H1 (cell line): Measurements from ENCODE around the gene NHS. TPM values are rescaled to one million over a fixed set of nuclear protein-coding genes. Genes with fewer than 3 reads are reported as not detected.

Experiments used
- CTCF ChIA-PET: fragments of 300-600 bp; sonication (Branson Sonifier 250); formaldehyde crosslinking; loops from one replicate; lab custom pipeline; 2021; ENCODE audit not compliant: partially characterized antibody; lab: Charles Lee
- POLR2A ChIA-PET: fragments of 300-600 bp; sonication (Branson Sonifier 250); formaldehyde crosslinking; loops from one replicate; lab custom pipeline; 2021; ENCODE audit warnings: inconsistent platforms; ENCODE audit not compliant: partially characterized antibody; lab: Charles Lee
- DNase-seq, 2 experiments: peaks; one replicate each; pipeline versions ENCODE4 v3.0.0 to v3.0.0-alpha.2; 2010 to 2022; ENCODE audit warnings: low spot score in 2 of 2, low read depth in 1 of 2, mixed read lengths in 1 of 2
- FAIRE-seq: peaks from 2 replicates; lab custom pipeline; 2011; peaks lifted over from hg19 to GRCh38; lab: Jason Lieb, UNC
- H2AFZ ChIP-seq: 2 replicates; pipeline ENCODE4 v1.8.1; 2012; ENCODE audit warnings: low read length, inconsistent platforms
- H2AK5ac ChIP-seq: 2 replicates; pipeline ENCODE4 v1.6.1; 2013; ENCODE audit warnings: low read depth, low read length
- H2BK120ac ChIP-seq: replicated peaks from 2 replicates; pipeline ENCODE3; 2013; ENCODE audit warnings: low read depth, low read length, inconsistent platforms
- H2BK12ac ChIP-seq: 2 replicates; pipeline ENCODE4 v1.6.1; 2013; ENCODE audit warnings: low read depth, low read length
- H2BK15ac ChIP-seq: 2 replicates; pipeline ENCODE4 v1.6.1; 2013; ENCODE audit warnings: low read length
- H2BK20ac ChIP-seq: 2 replicates; pipeline ENCODE4 v1.6.1; 2013; ENCODE audit warnings: low read length
- H2BK5ac ChIP-seq: 2 replicates; pipeline ENCODE4 v1.6.1; 2013; ENCODE audit warnings: low read depth, low read length
- H3K14ac ChIP-seq: 2 replicates; pipeline ENCODE4 v1.6.1; 2013; ENCODE audit warnings: inconsistent platforms; ENCODE audit not compliant: insufficient read length
- H3K18ac ChIP-seq: 2 replicates; pipeline ENCODE4 v1.6.1; 2013; ENCODE audit warnings: low read length; ENCODE audit errors: extremely low read depth
- H3K23ac ChIP-seq: 2 replicates; pipeline ENCODE4 v1.6.1; 2013; ENCODE audit warnings: inconsistent platforms; ENCODE audit not compliant: insufficient read length
- H3K23me2 ChIP-seq: 2 replicates; pipeline ENCODE4 v1.6.1; 2013; ENCODE audit warnings: low read depth, low read length
- H3K27ac ChIP-seq: 2 replicates; pipeline ENCODE4 v1.6.1; 2011; ENCODE audit warnings: low read depth, low read length, inconsistent platforms
- H3K27me3 ChIP-seq, 4 experiments: replicated peaks in 1 of 4; 1 replicate in 1 of 4; 2 replicates in 3 of 4; pipeline versions ENCODE4 v1.6.1 to v1.8.1; 2011 to 2013; ENCODE audit warnings: low read length in 3 of 4, mild to moderate bottlenecking in 3 of 4, inconsistent platforms in 2 of 4, mixed read lengths in 2 of 4, moderate library complexity in 1 of 4; ENCODE audit not compliant: control insufficient read depth in 3 of 4, insufficient read depth in 3 of 4; ENCODE audit errors: extremely low read depth in 1 of 4
- H3K36me3 ChIP-seq, 4 experiments: 2 replicates each; pipeline versions ENCODE4 v1.6.1 to v1.8.1; 2011 to 2013; ENCODE audit warnings: mild to moderate bottlenecking in 4 of 4, low read length in 3 of 4, moderate library complexity in 2 of 4, control low read depth in 1 of 4, inconsistent platforms in 1 of 4; ENCODE audit not compliant: insufficient read depth in 4 of 4, control insufficient read depth in 2 of 4
- H3K4ac ChIP-seq: replicated peaks from 2 replicates; pipeline ENCODE3; 2013; ENCODE audit warnings: low read length, low read depth, mixed read lengths, inconsistent platforms; ENCODE audit not compliant: insufficient read length
- H3K4me1 ChIP-seq, 4 experiments: replicated peaks in 1 of 4; 1 replicate in 1 of 4; 2 replicates in 3 of 4; pipeline versions ENCODE4 v1.6.1 to v1.8.1; 2011 to 2013; ENCODE audit warnings: low read length in 3 of 4, inconsistent platforms in 2 of 4, mixed read lengths in 1 of 4; ENCODE audit not compliant: insufficient read depth in 4 of 4, control insufficient read depth in 3 of 4
- H3K4me2 ChIP-seq, 2 experiments: 2 replicates each; pipeline versions ENCODE4 v1.6.1 to v1.8.1; 2011 to 2013; ENCODE audit warnings: low read depth in 2 of 2, low read length in 2 of 2, control low read depth in 1 of 2, inconsistent platforms in 1 of 2, mild to moderate bottlenecking in 1 of 2; ENCODE audit not compliant: insufficient read depth in 1 of 2
- H3K4me3 ChIP-seq, 4 experiments: fragments of 200-600, 300-600 bp in 1 of 4; sonication (generic), shearing (Covaris generic), sonication (Bioruptor Twin) in 1 of 4; 2 replicates each; pipeline versions ENCODE4 v1.5.1 to v1.8.1; 2011 to 2016; ENCODE audit warnings: low read length in 4 of 4, low read depth in 3 of 4, control low read depth in 2 of 4, inconsistent platforms in 2 of 4, mild to moderate bottlenecking in 2 of 4, mixed read lengths in 1 of 4, moderate library complexity in 1 of 4; ENCODE audit not compliant: insufficient read depth in 2 of 4; ENCODE audit errors: extremely low read depth in 1 of 4
- H3K56ac ChIP-seq: replicated peaks from 2 replicates; pipeline ENCODE3; 2013; ENCODE audit warnings: low read depth, mild to moderate bottlenecking, mixed read lengths, low read length, inconsistent platforms; ENCODE audit not compliant: insufficient read length
- H3K79me1 ChIP-seq: 2 replicates; pipeline ENCODE4 v1.6.1; 2013; ENCODE audit warnings: low read depth, low read length, control low read depth
- H3K79me2 ChIP-seq, 2 experiments: 2 replicates each; pipeline versions ENCODE4 v1.6.1 to v1.8.1; 2012 to 2013; ENCODE audit warnings: low read length in 2 of 2, mild to moderate bottlenecking in 2 of 2, inconsistent platforms in 1 of 2; ENCODE audit not compliant: insufficient read depth in 2 of 2, control insufficient read depth in 1 of 2
- H3K9ac ChIP-seq, 4 experiments: replicated peaks in 1 of 4; 1 replicate in 1 of 4; 2 replicates in 3 of 4; pipeline versions ENCODE4 v1.6.1 to v1.8.1; 2011 to 2013; ENCODE audit warnings: low read depth in 3 of 4, low read length in 3 of 4, control low read depth in 2 of 4, mild to moderate bottlenecking in 2 of 4, moderate library complexity in 2 of 4, inconsistent platforms in 1 of 4; ENCODE audit errors: extremely low read depth in 1 of 4
- H3K9me3 ChIP-seq, 2 experiments: 2 replicates each; pipeline versions ENCODE4 v1.6.1 to v1.8.1; 2012 to 2013; ENCODE audit warnings: mild to moderate bottlenecking in 2 of 2, moderate library complexity in 2 of 2, control low read depth in 1 of 2, inconsistent platforms in 1 of 2, low read depth in 1 of 2, low read length in 1 of 2, mixed read lengths in 1 of 2; ENCODE audit not compliant: insufficient read depth in 2 of 2
- H4K20me1 ChIP-seq, 2 experiments: replicated peaks in 1 of 2; 2 replicates each; pipeline versions ENCODE3 to v1.8.1; 2011 to 2013; ENCODE audit warnings: inconsistent platforms in 2 of 2, low read length in 2 of 2, mild to moderate bottlenecking in 1 of 2; ENCODE audit not compliant: insufficient read depth in 2 of 2, control insufficient read depth in 1 of 2
- H4K5ac ChIP-seq: 2 replicates; pipeline ENCODE4 v1.6.1; 2013; ENCODE audit warnings: low read length, low read depth, mixed read lengths, inconsistent platforms; ENCODE audit not compliant: insufficient read length
- H4K8ac ChIP-seq: 2 replicates; pipeline ENCODE4 v1.8.0; 2013; ENCODE audit warnings: mild to moderate bottlenecking, moderate library complexity, low read length, inconsistent platforms; ENCODE audit not compliant: insufficient read depth; ENCODE audit errors: extremely low read depth
- H4K91ac ChIP-seq: replicated peaks from 2 replicates; pipeline ENCODE3; 2013; ENCODE audit warnings: low read length, mixed read lengths, inconsistent platforms; ENCODE audit not compliant: insufficient read length
- CEBPB ChIP-seq: IDR thresholded peaks from 2 replicates; pipeline ENCODE4 v1.6.1; 2012; ENCODE audit warnings: low read depth, low read length
- CREB1 ChIP-seq: IDR thresholded peaks from 2 replicates; pipeline ENCODE4 v1.6.1; 2012; ENCODE audit warnings: inconsistent platforms
- HDAC2 ChIP-seq, 2 experiments: fragments of 300-600 bp in 1 of 2; sonication (generic) in 1 of 2; IDR thresholded peaks; 2 replicates each; pipeline ENCODE4 v1.6.1; 2011 to 2012; ENCODE audit warnings: low read depth in 2 of 2, low read length in 2 of 2, mild to moderate bottlenecking in 2 of 2, moderate library complexity in 2 of 2, borderline replicate concordance in 1 of 2, inconsistent platforms in 1 of 2
- KDM1A ChIP-seq: fragments of 200-600, 300-600 bp; sonication (generic); IDR thresholded peaks from 2 replicates; pipeline ENCODE4 v1.7.1; 2016; ENCODE audit warnings: mild to moderate bottlenecking, low read length, borderline replicate concordance
- KDM4A ChIP-seq: IDR thresholded peaks from one replicate; pipeline ENCODE4 v1.7.1; 2012; ENCODE audit warnings: low read depth, mild to moderate bottlenecking, moderate library complexity, low read length, inconsistent platforms; ENCODE audit not compliant: severe bottlenecking
- PHF8 ChIP-seq: fragments of 200-600 bp; sonication (generic); conservative IDR thresholded peaks from 2 replicates; pipeline ENCODE4 v1.7.1; 2012; ENCODE audit warnings: low read depth, mild to moderate bottlenecking, inconsistent platforms, low read length, moderate library complexity
- WGBS, 2 experiments: shearing (Covaris generic) in 1 of 2; methylation state at CpG; one replicate each; pipeline versions ENCODE4 v1.1.6 to v1.1.7; 2013 to 2015; ENCODE audit warnings: low lambda C conversion rate in 2 of 2, mixed read lengths in 2 of 2, inconsistent platforms in 1 of 2, low coverage in 1 of 2, missing lambda C conversion rate in 1 of 2; ENCODE audit not compliant: insufficient replicate concordance in 2 of 2, insufficient coverage in 1 of 2, insufficient read length in 1 of 2; ENCODE audit errors: extremely low coverage in 1 of 2, missing lambda C conversion rate in 1 of 2; 5-methylcytosine and 5-hydroxymethylcytosine counted together
- polyA plus RNA-seq, 7 experiments: library from polyadenylated mRNA; depleted of rRNA in 3 of 7; stranded (reverse) in 5 of 7; unstranded in 2 of 7; fragments of >200 nt in 5 of 7; fragments of 200-250 nt in 2 of 7; gene quantifications; 1 replicate in 5 of 7; 2 replicates in 1 of 7; 4 replicates in 1 of 7; pipeline versions ENCODE4 v1.2.1 to v1.2.3, GENCODE V29; 2011 to 2013; ENCODE audit warnings: missing spikeins in 2 of 7, mixed read lengths in 2 of 7
- total RNA-seq: library from RNA; stranded (reverse); fragmentation: NEBNext Ultra II Directional; extraction: Animal tissue kit (Norgen Biotek cat#: 25700); gene quantifications from 2 replicates; pipeline ENCODE4 v1.2.1, GENCODE V29; 2021

The NHS gene
- total and polyA plus RNA-seq, 2 of the 8 experiments (the other 6 are each of a cell fraction or from before 2014, with no cell fraction given) = 2.2 to 6.7 TPM

DNA sequence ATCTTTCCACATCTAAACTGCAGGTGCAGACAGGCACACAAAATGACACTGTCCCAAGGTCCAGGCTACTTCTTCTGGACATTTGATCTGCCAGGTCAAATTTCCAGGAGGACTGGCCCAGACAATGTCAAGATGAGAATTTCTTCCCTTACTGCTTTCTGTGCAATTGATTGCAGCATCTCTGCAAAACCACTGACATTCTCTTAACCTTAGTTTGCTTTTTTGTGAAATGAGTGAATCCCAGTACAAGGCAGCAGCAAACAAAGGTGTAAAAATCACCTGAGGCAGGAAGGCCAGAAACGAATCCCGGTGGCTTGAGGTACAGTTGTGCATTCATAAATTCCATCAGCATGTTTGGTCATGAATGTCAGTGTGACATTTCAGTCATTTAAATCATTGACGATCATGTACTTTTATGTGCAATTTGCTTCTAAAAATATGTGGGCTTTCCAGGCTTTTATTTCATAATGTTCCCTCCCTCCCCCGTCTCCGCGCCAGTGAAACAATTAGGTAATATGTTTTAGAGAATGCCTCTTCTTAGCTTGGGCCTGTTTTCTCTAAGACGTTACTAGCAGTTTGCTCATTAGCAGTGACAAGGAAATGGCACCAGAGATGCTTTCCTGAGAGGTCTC, 39.1 kb downstream of the NHS start:
- Histone ChIP-seq H3K14ac (no peak overlapping the region), H3K23ac (no peak overlapping the region), H3K4ac (no peak overlapping the region), H3K36me3 (no peaks in the 10 kb centered on the region), H4K20me1 (no peaks in the 10 kb centered on the region), H3K27ac (no peak overlapping the region), H2BK20ac (no peak overlapping the region), H4K5ac (no peak overlapping the region), H2BK120ac (no peak overlapping the region), H3K18ac (no peak overlapping the region; the same call in 1 of the 2 replicates), H3K4me3 (no peak overlapping the region), H3K56ac (no peak overlapping the region), H4K8ac (no peak overlapping the region), H2BK5ac (no peak overlapping the region), H3K27me3 (no peaks in the 10 kb centered on the region), H3K79me2 (no peaks in the 10 kb centered on the region), H2AFZ (no peak overlapping the region), H4K91ac (no peak overlapping the region), H3K4me2 (peak overlapping the region; percentile 53 to 56; a peak in 2 of 4 replicates), H3K79me1 (no peaks in the 10 kb centered on the region), H3K9ac (no peak overlapping the region), H3K9me3 (no peaks in the 10 kb centered on the region), H2BK15ac (peak overlapping the region; percentile 16; the same call in 1 of the 2 replicates), H2BK12ac (0 out of 2 replicates have a peak overlapping the region, but pooled peaks have one; percentile 1), H2AK5ac (no peak overlapping the region), H3K4me1 (peaks cover 2 to 28% (median 8%) of the 10 kb centered on the region in 4 experiments; a peak in 5 of 7 replicates), H3K23me2 (no peaks in the 10 kb centered on the region)
- no peak for FAIRE-seq
- WGBS, 2 experiments = 79% methylated on average over 7 of the region's 7 CpGs; no CpG with 5 or more reads in 1 of the 2 experiments
- ChIA-PET POLR2A (no interaction called here), CTCF (no interaction called here)
- DNase-seq = no peak
- TF ChIP-seq CREB1 = no peak
- TF ChIP-seq KDM4A = no peak
- TF ChIP-seq KDM1A = no peak
- TF ChIP-seq PHF8 = no peak
- TF ChIP-seq CEBPB = no peak
- no peak for TF ChIP-seq HDAC2 (IDR thresholded peaks at IDR 0.05; ENCODE audit: borderline replicate concordance in 1 of 2, low read depth in 2 of 2, low read length in 2 of 2)
